A549 (cell line): Measurements from ENCODE around the gene IL6ST. TPM values are rescaled to one million over a fixed set of nuclear protein-coding genes. Genes with fewer than 3 reads are reported as not detected.

Experiments
- ATAC-seq, 2 experiments: fragments of 200-7000 bp in 1 of 2; fragments of >200 bp in 1 of 2; cut with Nextera tagmentation in 1 of 2; cut with Tn5 transposase in 1 of 2; 3 replicates each; pipeline versions ENCODE4 v1.8.0 to v1.9.1; 2018 to 2020; ENCODE audit warnings: mild to moderate bottlenecking in 1 of 2, moderate library complexity in 1 of 2
- CTCF ChIA-PET: fragments of 300-600 bp; sonication (Branson Sonifier 250); formaldehyde crosslinking; extraction: SDS; loops from one replicate; lab custom pipeline; 2021; ENCODE audit warnings: antibody characterized with exemption, inconsistent platforms; lab: Yijun Ruan, JAX
- POLR2A ChIA-PET: fragments of 350-600 bp; formaldehyde crosslinking; extraction: SDS; loops from one replicate; lab custom pipeline; 2021; ENCODE audit warnings: antibody characterized with exemption, inconsistent platforms; lab: Yijun Ruan, JAX
- DNase-seq, 2 experiments: peaks; one replicate each; pipeline versions ENCODE4 v3.0.0 to v3.0.0-alpha.2; 2011 to 2016; ENCODE audit warnings: low read depth in 1 of 2, low spot score in 1 of 2
- FAIRE-seq: peaks from 2 replicates; lab custom pipeline; 2011; peaks lifted over from hg19 to GRCh38; lab: Jason Lieb, UNC
- H3K27ac ChIP-seq, 2 experiments: fragments of >200 bp; sonication (Bioruptor Twin); formaldehyde crosslinking; 3 replicates each; pipeline ENCODE4 v1.5.1; 2016 to 2017
- H3K4me1 ChIP-seq: fragments of >200 bp; sonication (Bioruptor Twin); formaldehyde crosslinking; 3 replicates; pipeline ENCODE4 v1.6.1; 2016
- H3K4me2 ChIP-seq: fragments of >200 bp; sonication (Bioruptor Twin); formaldehyde crosslinking; 3 replicates; pipeline ENCODE4 v1.6.1; 2016
- H3K4me3 ChIP-seq: fragments of >200 bp; sonication (Bioruptor Twin); formaldehyde crosslinking; 3 replicates; pipeline ENCODE4 v1.5.1; 2016
- H3K9me3 ChIP-seq: fragments of >200 bp; sonication (Bioruptor Twin); formaldehyde crosslinking; 3 replicates; pipeline ENCODE4 v1.6.1; 2016
- ATOH8 ChIP-seq: fragments of 250-450 bp; sonication (Bioruptor Pico); IDR thresholded peaks from 2 replicates; pipeline ENCODE4 v1.5.0; 2020; ENCODE audit warnings: low read depth, mild to moderate bottlenecking, moderate library complexity
- BCL3 ChIP-seq: fragments of >200 bp; sonication (Bioruptor Twin); formaldehyde crosslinking; IDR thresholded peaks from 3 replicates; pipeline ENCODE4 v1.6.1; 2016
- CEBPB ChIP-seq, 2 experiments: fragments of >200 bp in 1 of 2; sonication (Bioruptor Twin) in 1 of 2; formaldehyde crosslinking in 1 of 2; IDR thresholded peaks; 2 replicates each; pipeline ENCODE4 v1.6.1; 2012 to 2016
- CHD2 ChIP-seq: fragments of 150-350 bp; IDR thresholded peaks from 2 replicates; pipeline ENCODE4 v1.6.1; 2014; ENCODE audit warnings: low read length; ENCODE audit not compliant: partially characterized antibody
- CHD4 ChIP-seq: fragments of 200-600 bp; sonication (generic); IDR thresholded peaks from 2 replicates; pipeline ENCODE4 v1.6.1; 2016; ENCODE audit warnings: antibody characterized with exemption, mild to moderate bottlenecking, borderline replicate concordance
- CTCF ChIP-seq: fragments of >200 bp; sonication (Bioruptor Twin); formaldehyde crosslinking; IDR thresholded peaks from 3 replicates; pipeline ENCODE4 v1.5.1; 2016
- EHF ChIP-seq: fragments of 250-450 bp; sonication (Bioruptor Pico); IDR thresholded peaks from 2 replicates; pipeline ENCODE4 v1.5.0; 2020; ENCODE audit warnings: mild to moderate bottlenecking
- ESRRA ChIP-seq: fragments of 150-350 bp; IDR thresholded peaks from 2 replicates; pipeline ENCODE4 v1.6.1; 2014; ENCODE audit warnings: mild to moderate bottlenecking, low read length, borderline replicate concordance
- FOSL2 ChIP-seq, 2 experiments: fragments of 450-650 bp in 1 of 2; fragments of >200 bp in 1 of 2; sonication (Bioruptor Twin) in 1 of 2; formaldehyde crosslinking; IDR thresholded peaks; 2 replicates each; pipeline versions ENCODE4 v1.5.0 to v1.6.1; 2016 to 2020; ENCODE audit warnings: mild to moderate bottlenecking in 1 of 2, moderate library complexity in 1 of 2
- HDAC2 ChIP-seq: fragments of 200-600 bp; sonication (generic); IDR thresholded peaks from 2 replicates; pipeline ENCODE4 v1.6.1; 2016
- HES2 ChIP-seq: fragments of >200 bp; sonication (Bioruptor Twin); formaldehyde crosslinking; IDR thresholded peaks from 2 replicates; pipeline ENCODE4 v1.6.1; 2016
- HOXA7 ChIP-seq: fragments of 250-450 bp; sonication (Bioruptor Pico); IDR thresholded peaks from 2 replicates; pipeline ENCODE4 v1.5.0; 2020; ENCODE audit warnings: mild to moderate bottlenecking, moderate library complexity
- HOXB13 ChIP-seq: fragments of 250-450 bp; sonication (Bioruptor Pico); IDR thresholded peaks from 2 replicates; pipeline ENCODE4 v1.5.0; 2020; ENCODE audit warnings: low read depth, mild to moderate bottlenecking, moderate library complexity
- MYC ChIP-seq: IDR thresholded peaks from 2 replicates; pipeline ENCODE4 v1.6.1; 2012; ENCODE audit warnings: mild to moderate bottlenecking, inconsistent platforms, low read length, improper control_type of control experiment, borderline replicate concordance
- NFE2L2 ChIP-seq: fragments of 150-350 bp; conservative IDR thresholded peaks from 2 replicates; pipeline ENCODE4 v1.6.1; 2014; ENCODE audit warnings: low read length
- NPAS2 ChIP-seq: fragments of 250-450 bp; sonication (Bioruptor Pico); IDR thresholded peaks from 2 replicates; pipeline ENCODE4 v1.8.0; 2022; ENCODE audit warnings: mild to moderate bottlenecking, moderate library complexity, borderline replicate concordance
- PBX3 ChIP-seq: IDR thresholded peaks from 2 replicates; pipeline ENCODE4 v1.6.1; 2012
- POLR2AphosphoS2 ChIP-seq: conservative IDR thresholded peaks from 2 replicates; pipeline ENCODE4 v1.6.1; 2012; ENCODE audit warnings: low read length, improper control_type of control experiment, inconsistent platforms
- RAD21 ChIP-seq, 2 experiments: fragments of >200 bp in 1 of 2; sonication (Bioruptor Twin) in 1 of 2; formaldehyde crosslinking in 1 of 2; IDR thresholded peaks in 1 of 2; conservative IDR thresholded peaks in 1 of 2; 2 replicates in 1 of 2; 3 replicates in 1 of 2; pipeline ENCODE4 v1.6.1; 2012 to 2018; ENCODE audit warnings: inconsistent platforms in 1 of 2
- RFX5 ChIP-seq: fragments of 450-650 bp; IDR thresholded peaks from 2 replicates; pipeline ENCODE4 v1.7.1; 2014; ENCODE audit warnings: antibody characterized with exemption, mild to moderate bottlenecking, moderate library complexity
- SMC3 ChIP-seq: fragments of >200 bp; sonication (Bioruptor Twin); formaldehyde crosslinking; IDR thresholded peaks from 3 replicates; pipeline ENCODE4 v1.6.1; 2018; ENCODE audit warnings: inconsistent platforms
- TP53 ChIP-seq: fragments of 250-450 bp; sonication (Bioruptor Pico); IDR thresholded peaks from 2 replicates; pipeline ENCODE4 v1.5.0; 2021; ENCODE audit warnings: mild to moderate bottlenecking, moderate library complexity
- ZNF302 ChIP-seq: fragments of 250-450 bp; sonication (Bioruptor Pico); IDR thresholded peaks from 2 replicates; pipeline ENCODE4 v1.9.0; 2021; ENCODE audit warnings: inconsistent platforms, mild to moderate bottlenecking, moderate library complexity
- WGBS: methylation state at CpG from one replicate; pipeline ENCODE4 v1.1.6; 2017; ENCODE audit errors: missing lambda C conversion rate; 5-methylcytosine and 5-hydroxymethylcytosine counted together
- polyA plus RNA-seq, 4 experiments: library from polyadenylated mRNA; depleted of rRNA in 3 of 4; stranded (reverse); fragments of >200 nt; fragmentation: RNase III in 1 of 4; extraction: RNeasy Plus Mini Kit Qiagen cat#74134 plus additional on column Dnase treatment in 1 of 4; gene quantifications; 2 replicates in 3 of 4; 3 replicates in 1 of 4; pipeline ENCODE4 v1.2.3, GENCODE V29; 2011 to 2017

Gene IL6ST
- polyA plus RNA-seq, 2 of the 4 experiments (the other 2 are of a cell fraction), result 46.2 to 183 TPM

GRCh38 chr5:55920784-55921183 is 74.0 kb downstream of the IL6ST start (continued):
- TF ChIP-seq CTCF (peak; percentile 65), RAD21 (conservative IDR thresholded peaks at IDR 0.05 in 1 of 2, IDR thresholded peaks at IDR 0.05 in 1 of 2) (peak; percentile 84 to 85), RFX5 (no peak), MYC (no peak), EHF (no peak), SMC3 (peak; percentile 74)

- POLR2A ChIA-PET, result no interaction called here
- Histone ChIP-seq H3K4me2 (no peak overlapping the region), H3K9me3 (no peaks in the 10 kb centered on the region), H3K4me1 (peaks cover 11% of the 10 kb centered on the region)
- TF ChIP-seq CHD2 (no peak), HOXB13 (CRISPR knock-in tag) (no peak), HES2 (no peak), EHF (no peak), CHD4 (no peak), ESRRA (no peak), CEBPB (IDR thresholded peaks at IDR 0.05) (no peak), HOXA7 (CRISPR knock-in tag) (no peak), NFE2L2 (no peak), BCL3 (no peak)
- TF ChIP-seq, all 56 proteins: peak for 0
- H3K27ac ChIP-seq, result peak overlapping the region in 1 of 2 experiments; percentile 65; a peak in 3 of 6 replicates
- CTCF ChIA-PET, result interaction anchor here (0.9 to 2.2 kb wide), 7 partner anchors 12 to 212 kb away, joined by 3 to 10 read pairs (median 5); no protein-coding TSS in a partner anchor
- H3K4me3 ChIP-seq, result no peak overlapping the region
- ATAC-seq (no peak), DNase-seq (no peak), FAIRE-seq (no peak)
- WGBS, result 95% methylated on average over 3 of the region's 3 CpGs
Measured at GRCh38 chr5:55919625-55920024, 75.1 kb downstream of the IL6ST start.

GRCh38 chr5:55918087-55919035 is 76.4 kb downstream of the IL6ST start:
- peak overlapping the region; percentile 31 to 65; a peak in 3 of 6 replicates for H3K27ac ChIP-seq
- DNase-seq (no peak), FAIRE-seq (no peak), ATAC-seq (peak; percentile 45 to 49; a peak in 4 of 6 replicates)
- WGBS, result 95% methylated on average over 14 of the region's 17 CpGs
- H3K4me1 ChIP-seq, result peaks cover 23% of the 10 kb centered on the region
- no peaks in the 10 kb centered on the region for H3K9me3 ChIP-seq
- no peak overlapping the region for H3K4me2 ChIP-seq
- no peak overlapping the region for H3K4me3 ChIP-seq
- POLR2A ChIA-PET, result no interaction called here
- CTCF ChIA-PET, result interaction anchor here (1.3 to 2.2 kb wide), 2 partner anchors 11 to 18 kb away, joined by 3 to 10 read pairs; no protein-coding TSS in a partner anchor
- TF ChIP-seq NPAS2 (CRISPR knock-in tag) (no peak), HDAC2 (no peak), POLR2AphosphoS2 (no peak), FOSL2 (IDR thresholded peaks at IDR 0.05) (no peak), FOSL2 (CRISPR knock-in tag; IDR thresholded peaks at IDR 0.05) (no peak), ATOH8 (CRISPR knock-in tag) (no peak), TP53 (CRISPR knock-in tag) (no peak), MYC (no peak), NFE2L2 (no peak), RFX5 (no peak), ZNF302 (CRISPR knock-in tag) (no peak), PBX3 (no peak)
